SK-N-SH (cell line): ENCODE results near the gene WDR41. TPM values are rescaled to one million over a fixed set of nuclear protein-coding genes. Genes with fewer than 3 reads are reported as not detected.

ENCODE experiments used
- CTCF ChIA-PET: fragments of 300-600, 350-600 bp; formaldehyde crosslinking; extraction: SDS; loops from one replicate; lab custom pipeline; 2021; lab: Yijun Ruan, JAX
- POLR2A ChIA-PET: fragments of 350-600 bp; sonication (Branson Sonifier 250); formaldehyde crosslinking; extraction: SDS; loops from one replicate; lab custom pipeline; 2020; ENCODE audit warnings: antibody characterized with exemption, inconsistent platforms; lab: Yijun Ruan, JAX
- DNase-seq: peaks from one replicate; pipeline ENCODE4 v3.0.0; 2012
- H2AFZ ChIP-seq: fragments of 200-600 bp; sonication (generic); 2 replicates; pipeline ENCODE4 v1.8.1; 2016; ENCODE audit warnings: antibody characterized with exemption, mild to moderate bottlenecking, low read depth
- H3F3A ChIP-seq: fragments of 200-600 bp; sonication (generic); replicated peaks from 2 replicates; pipeline ENCODE3; 2016; ENCODE audit warnings: antibody characterized with exemption, mild to moderate bottlenecking; ENCODE audit not compliant: insufficient read depth
- H3K27ac ChIP-seq, 2 experiments: fragments of 200-500 bp in 1 of 2; fragments of 200-600 bp in 1 of 2; sonication (Bioruptor generic) in 1 of 2; sonication (generic), shearing (Covaris generic) in 1 of 2; 2 replicates each; pipeline versions ENCODE4 v1.5.1 to v1.6.1; 2014 to 2016; ENCODE audit warnings: low read depth in 2 of 2, inconsistent platforms in 1 of 2, low read length in 1 of 2, mild to moderate bottlenecking in 1 of 2, mixed read lengths in 1 of 2
- H3K27me3 ChIP-seq: fragments of 200-600 bp; sonication (generic), shearing (Covaris generic); 2 replicates; pipeline ENCODE4 v1.6.1; 2016; ENCODE audit warnings: mixed run types; ENCODE audit not compliant: insufficient read depth
- H3K36me3 ChIP-seq, 2 experiments: fragments of 200-500 bp in 1 of 2; fragments of 200-600 bp in 1 of 2; sonication (Bioruptor generic) in 1 of 2; sonication (generic) in 1 of 2; replicated peaks in 1 of 2; 2 replicates each; pipeline versions ENCODE3 to v1.5.1; 2014 to 2016; ENCODE audit warnings: low read length in 1 of 2, mild to moderate bottlenecking in 1 of 2; ENCODE audit not compliant: insufficient read depth in 2 of 2, control insufficient read depth in 1 of 2
- H3K4me1 ChIP-seq, 2 experiments: fragments of 200-500 bp in 1 of 2; fragments of 200-600 bp in 1 of 2; sonication (Bioruptor generic) in 1 of 2; sonication (generic), shearing (Covaris generic) in 1 of 2; 2 replicates each; pipeline versions ENCODE4 v1.5.1 to v1.6.1; 2014 to 2016; ENCODE audit warnings: low read depth in 1 of 2, low read length in 1 of 2, mixed run types in 1 of 2; ENCODE audit not compliant: insufficient read depth in 2 of 2, control insufficient read depth in 1 of 2
- H3K4me2 ChIP-seq: fragments of 200-600 bp; sonication (generic), shearing (Covaris generic); 2 replicates; pipeline ENCODE4 v1.6.1; 2017; ENCODE audit warnings: mixed run types
- H3K4me3 ChIP-seq, 2 experiments: fragments of 200-500 bp in 1 of 2; fragments of 200-600 bp in 1 of 2; sonication (Bioruptor generic) in 1 of 2; sonication (generic), shearing (Covaris generic) in 1 of 2; 2 replicates each; pipeline versions ENCODE4 v1.5.1 to v1.8.1; 2014 to 2016; ENCODE audit warnings: low read depth in 2 of 2, inconsistent platforms in 1 of 2, low read length in 1 of 2, mild to moderate bottlenecking in 1 of 2, mixed read lengths in 1 of 2, moderate library complexity in 1 of 2
- H3K79me2 ChIP-seq: fragments of 200-600 bp; sonication (generic); 2 replicates; pipeline ENCODE4 v1.8.1; 2017; ENCODE audit warnings: mild to moderate bottlenecking; ENCODE audit not compliant: insufficient read depth
- H3K9ac ChIP-seq: fragments of 200-600 bp; sonication (generic); 2 replicates; pipeline ENCODE4 v1.6.1; 2017; ENCODE audit warnings: mixed run types
- H3K9me2 ChIP-seq: fragments of 200-600 bp; sonication (generic); 2 replicates; pipeline ENCODE4 v1.6.1; 2017; ENCODE audit warnings: mixed run types
- H3K9me3 ChIP-seq: fragments of 200-600 bp; sonication (generic); 2 replicates; pipeline ENCODE4 v1.6.1; 2017; ENCODE audit warnings: mixed run types, mild to moderate bottlenecking, moderate library complexity
- H4K20me1 ChIP-seq: fragments of 200-600 bp; sonication (generic); 2 replicates; pipeline ENCODE4 v1.6.1; 2017; ENCODE audit warnings: mild to moderate bottlenecking, mixed run types; ENCODE audit not compliant: insufficient read depth
- CHD2 ChIP-seq: fragments of 150-350 bp; IDR thresholded peaks from 2 replicates; pipeline ENCODE4 v1.6.1; 2018; ENCODE audit warnings: low read length; ENCODE audit not compliant: partially characterized antibody
- ELF1 ChIP-seq: IDR thresholded peaks from 2 replicates; pipeline ENCODE4 v1.4.0; 2012
- EZH2phosphoT487 ChIP-seq: fragments of 200-600 bp; sonication (generic); IDR thresholded peaks from 2 replicates; pipeline ENCODE4 v1.6.1; 2017; ENCODE audit warnings: low read depth, mixed run types, mild to moderate bottlenecking, antibody characterized with exemption, moderate library complexity, borderline replicate concordance
- FOXJ3 ChIP-seq: sonication (generic); formaldehyde crosslinking; IDR thresholded peaks from 2 replicates; pipeline ENCODE4 v1.5.1; 2020; ENCODE audit warnings: mild to moderate bottlenecking, missing genetic modification reagents
- FOXM1 ChIP-seq: IDR thresholded peaks from 2 replicates; pipeline ENCODE4 v1.4.0; 2012; ENCODE audit warnings: low read depth, mild to moderate bottlenecking
- IRF3 ChIP-seq: fragments of 150-350 bp; IDR thresholded peaks from 2 replicates; pipeline ENCODE4 v1.6.1; 2016; ENCODE audit warnings: mild to moderate bottlenecking, low read depth, low read length
- JUND ChIP-seq: IDR thresholded peaks from 2 replicates; pipeline ENCODE4 v1.4.0; 2012
- MAX ChIP-seq: IDR thresholded peaks from 2 replicates; pipeline ENCODE4 v1.4.0; 2012; ENCODE audit warnings: low read depth
- MEF2A ChIP-seq: IDR thresholded peaks from 2 replicates; pipeline ENCODE4 v1.4.0; 2012; ENCODE audit warnings: low read depth, borderline replicate concordance
- NRF1 ChIP-seq: IDR thresholded peaks from 2 replicates; pipeline ENCODE4 v1.6.1; 2012; ENCODE audit warnings: low read depth, mild to moderate bottlenecking, low read length
- PBX3 ChIP-seq: IDR thresholded peaks from 2 replicates; pipeline ENCODE4; 2012
- RAD21 ChIP-seq: IDR thresholded peaks from 2 replicates; pipeline ENCODE4 v1.6.1; 2012; ENCODE audit warnings: mild to moderate bottlenecking, low read length
- RFX5 ChIP-seq: IDR thresholded peaks from 2 replicates; pipeline ENCODE4 v1.6.1; 2012; ENCODE audit warnings: mild to moderate bottlenecking, improper control_type of control experiment, low read length
- RXRA ChIP-seq: IDR thresholded peaks from 2 replicates; pipeline ENCODE4 v1.4.0; 2012; ENCODE audit warnings: low read depth, mild to moderate bottlenecking, borderline replicate concordance
- SIN3A ChIP-seq: IDR thresholded peaks from 2 replicates; pipeline ENCODE4 v1.6.1; 2012; ENCODE audit warnings: low read depth, mild to moderate bottlenecking, low read length, moderate library complexity, borderline replicate concordance
- SMC3 ChIP-seq: IDR thresholded peaks from 2 replicates; pipeline ENCODE4 v1.6.1; 2012; ENCODE audit warnings: low read depth, low read length, improper control_type of control experiment
- TCF12 ChIP-seq: IDR thresholded peaks from 2 replicates; pipeline ENCODE4 v1.4.0; 2012
- TEAD4 ChIP-seq: IDR thresholded peaks from 2 replicates; pipeline ENCODE4 v1.4.0; 2012; ENCODE audit warnings: mild to moderate bottlenecking, borderline replicate concordance; ENCODE audit not compliant: insufficient read depth
- USF2 ChIP-seq: fragments of 150-350 bp; IDR thresholded peaks from 2 replicates; pipeline ENCODE4 v1.6.1; 2017; ENCODE audit warnings: antibody characterized with exemption, low read length, low read depth, borderline replicate concordance
- WGBS: methylation state at CpG from one replicate; pipeline ENCODE4 v1.1.6; 2017; ENCODE audit warnings: low lambda C conversion rate; 5-methylcytosine and 5-hydroxymethylcytosine counted together
- polyA plus RNA-seq, 3 experiments: library from polyadenylated mRNA; depleted of rRNA; stranded (reverse); fragments of >200 nt; gene quantifications; 2 replicates each; pipeline ENCODE4 v1.2.3, GENCODE V29; 2012

The WDR41 gene
- polyA plus RNA-seq, 1 of the 3 experiments (the other 2 are of a cell fraction), result 17.2 TPM

- ChIA-PET POLR2A (no interaction called here), CTCF (interaction anchor here (0.8 kb wide), 1 partner anchor 66 kb away, joined by 3 read pairs; no protein-coding TSS in a partner anchor)
- Histone ChIP-seq H3K27me3 (peaks cover 12% of the 10 kb centered on the region), H3K9ac (no peak overlapping the region), H3K4me3 (no peak overlapping the region), H3K79me2 (no peaks in the 10 kb centered on the region), H3K9me2 (no peaks in the 10 kb centered on the region), H2AFZ (no peak overlapping the region), H3K4me1 (peaks cover 0 to 4% of the 10 kb centered on the region in 2 experiments; a peak in 1 of 4 replicates), H3K4me2 (no peak overlapping the region), H3K27ac (no peak overlapping the region), H3K36me3 (no peaks in the 10 kb centered on the region), H4K20me1 (no peaks in the 10 kb centered on the region), H3F3A (no peaks in the 10 kb centered on the region), H3K9me3 (no peaks in the 10 kb centered on the region)
- WGBS, result 74% methylated on average over 9 of the region's 10 CpGs
- TF ChIP-seq SIN3A (no peak), FOXJ3 (CRISPR knock-in tag) (no peak), FOXM1 (no peak), TCF12 (no peak)
- no peak for DNase-seq
Observed at GRCh38 chr5:77407152-77407551, 85.0 kb downstream of the WDR41 start.

GRCh38 chr5:77402796-77403195 lies 89.3 kb downstream of the WDR41 start:
- Histone ChIP-seq H4K20me1 (no peaks in the 10 kb centered on the region), H3K4me3 (no peak overlapping the region), H3K27ac (no peak overlapping the region)
- CTCF ChIA-PET, result no interaction called here
- TF ChIP-seq CHD2 (no peak), MAX (no peak), FOXM1 (no peak), TEAD4 (no peak), NRF1 (no peak), IRF3 (no peak), RAD21 (no peak)
- TF ChIP-seq, all 33 proteins: peak for 0
- H3F3A ChIP-seq, result no peaks in the 10 kb centered on the region
- 76% methylated on average over 6 of the region's 6 CpGs for WGBS
- H3K79me2 ChIP-seq, result no peaks in the 10 kb centered on the region
- DNase-seq, result no peak
- H3K36me3 ChIP-seq, result no peaks in the 10 kb centered on the region
- no peak overlapping the region for H3K4me2 ChIP-seq
- H3K9ac ChIP-seq, result no peak overlapping the region
- no peak overlapping the region for H2AFZ ChIP-seq
- H3K9me2 ChIP-seq, result no peaks in the 10 kb centered on the region
- peaks cover 12% of the 10 kb centered on the region for H3K27me3 ChIP-seq
- POLR2A ChIA-PET, result no interaction called here
- H3K9me3 ChIP-seq, result no peaks in the 10 kb centered on the region
- H3K4me1 ChIP-seq, result no peaks in the 10 kb centered on the region

GRCh38 chr5:77400645-77401044 lies 91.5 kb downstream of the WDR41 start:
- no peak for DNase-seq
- H3K4me3 ChIP-seq, result no peak overlapping the region
- ChIA-PET CTCF (interaction anchor here (1.4 kb wide), 1 partner anchor 49 kb away, joined by 3 read pairs; no protein-coding TSS in a partner anchor), POLR2A (no interaction called here)
- no peaks in the 10 kb centered on the region; a peak in 1 of 4 replicates for H3K4me1 ChIP-seq
- no peak overlapping the region for H2AFZ ChIP-seq
- H3K36me3 ChIP-seq, result no peaks in the 10 kb centered on the region
- H3K9me2 ChIP-seq, result no peaks in the 10 kb centered on the region
- H3K9ac ChIP-seq, result no peak overlapping the region
- H3K27me3 ChIP-seq, result 0 out of 2 replicates have a peak, but pooled peaks cover 4% of the 10 kb centered on the region
- WGBS, result 70% methylated on average over 1 of the region's 1 CpG
- H3K79me2 ChIP-seq, result no peaks in the 10 kb centered on the region
- H3K27ac ChIP-seq, result no peak overlapping the region
- no peaks in the 10 kb centered on the region for H3F3A ChIP-seq
- H4K20me1 ChIP-seq, result no peaks in the 10 kb centered on the region
- H3K4me2 ChIP-seq, result no peak overlapping the region
- no peaks in the 10 kb centered on the region for H3K9me3 ChIP-seq
- TF ChIP-seq USF2 (no peak), PBX3 (no peak), SMC3 (no peak), RXRA (no peak), EZH2phosphoT487 (no peak), IRF3 (no peak), RFX5 (no peak), CHD2 (no peak), FOXJ3 (CRISPR knock-in tag) (no peak), JUND (no peak), TEAD4 (no peak), MEF2A (no peak), TCF12 (no peak), ELF1 (no peak)
